Small intestine (tissue), 7 donors: ENCODE results near the gene DDAH1. TPM values are rescaled to one million over a fixed set of nuclear protein-coding genes. Genes with fewer than 3 reads are reported as not detected.
A peak's percentile ranks its signal among the peaks of the same experiment; 100 is the strongest.

Experiments used
- DNase-seq, 2 donors: peaks; one replicate each; pipeline versions ENCODE4 v3.0.0 to v3.0.0-alpha.2; 2013
- FAIRE-seq: peaks from 2 replicates; lab custom pipeline; 2012; peaks lifted over from hg19 to GRCh38; lab: Jason Lieb, UNC
- H3K27ac ChIP-seq, 3 donors: one replicate each; pipeline ENCODE4 v1.5.1; 2013; ENCODE audit warnings: low read length in 2 of 3, mild to moderate bottlenecking in 2 of 3, control low read depth in 1 of 3, inconsistent platforms in 1 of 3, low read depth in 1 of 3, moderate library complexity in 1 of 3
- H3K27me3 ChIP-seq, 3 donors: one replicate each; pipeline ENCODE4 v1.6.1; 2013; ENCODE audit warnings: low read length in 3 of 3, inconsistent platforms in 1 of 3; ENCODE audit not compliant: control insufficient read depth in 3 of 3, insufficient read depth in 3 of 3
- H3K36me3 ChIP-seq, 3 donors: one replicate each; pipeline ENCODE4 v1.6.1; 2013; ENCODE audit warnings: low read length in 3 of 3, inconsistent platforms in 1 of 3, low read depth in 1 of 3, mild to moderate bottlenecking in 1 of 3, moderate library complexity in 1 of 3; ENCODE audit not compliant: control insufficient read depth in 3 of 3, insufficient read depth in 2 of 3
- H3K4me1 ChIP-seq, 3 donors: one replicate each; pipeline ENCODE4 v1.6.1; 2013; ENCODE audit warnings: low read length in 2 of 3, inconsistent platforms in 1 of 3, low read depth in 1 of 3, mild to moderate bottlenecking in 1 of 3, moderate library complexity in 1 of 3; ENCODE audit not compliant: control insufficient read depth in 3 of 3, insufficient read depth in 2 of 3
- H3K4me3 ChIP-seq, 3 donors: one replicate each; pipeline ENCODE4 v1.5.1; 2013; ENCODE audit warnings: low read length in 3 of 3, control low read depth in 1 of 3, inconsistent platforms in 1 of 3, low read depth in 1 of 3, mild to moderate bottlenecking in 1 of 3, moderate library complexity in 1 of 3
- H3K9me3 ChIP-seq, 2 donors: one replicate each; pipeline ENCODE4 v1.6.1; 2013; ENCODE audit warnings: low read depth in 1 of 2, low read length in 1 of 2; ENCODE audit not compliant: control insufficient read depth in 2 of 2, insufficient read depth in 1 of 2
- WGBS, 3 donors: extraction: QIAGEN DNeasy Blood & Tissue Kit; methylation state at CpG; one replicate each; pipeline ENCODE4 v1.1.7; 2013; 5-methylcytosine and 5-hydroxymethylcytosine counted together
- polyA plus RNA-seq, 4 donors: library from polyadenylated mRNA; stranded (reverse) in 3 of 4; unstranded in 1 of 4; fragments of 200-250 nt in 3 of 4; fragments of 120-200 nt in 1 of 4; gene quantifications; one replicate each; pipeline versions ENCODE4 v1.2.1 to v1.2.3, GENCODE V29; 2013
- donor health status: healthy with polysubstance abuse.
- donor health status: control.
- donor health status: control.
- donor health status: Bipolar disorder and iron deficiency.
- donor health status: healthy.

Gene DDAH1
- polyA plus RNA-seq, 4 donors = 21.9 to 130 (median 46.7) TPM

GRCh38 chr1:85297855-85298629 is 166.9 kb downstream of the DDAH1 start:
- DNase-seq (peak; percentile 84 to 88), FAIRE-seq (peak; percentile 44)
- 18 to 23% (median 21%) methylated on average over 11 of the region's 11 CpGs for WGBS, 3 donors
- Histone ChIP-seq H3K4me3 (peak overlapping the region in 1 of 3 donors; percentile 5), H3K27me3 (no peaks in the 10 kb centered on the region), H3K27ac (peak overlapping the region; percentile 52 to 90 (median 58)), H3K4me1 (peaks cover 2 to 20% (median 6%) of the 10 kb centered on the region in 3 donors), H3K36me3 (no peaks in the 10 kb centered on the region), H3K9me3 (no peaks in the 10 kb centered on the region)

- FAIRE-seq (no peak), DNase-seq (no peak)
- H3K9me3 ChIP-seq = no peaks in the 10 kb centered on the region
- no peaks in the 10 kb centered on the region for H3K27me3 ChIP-seq
- H3K4me3 ChIP-seq = peak overlapping the region in 1 of 3 donors; percentile 5
- peak overlapping the region in 2 of 3 donors; percentile 3 to 90 for H3K27ac ChIP-seq
- WGBS, 3 donors = 17 to 24% (median 23%) methylated on average over 1 of the region's 1 CpG
- H3K4me1 ChIP-seq = peaks cover 2 to 20% (median 6%) of the 10 kb centered on the region in 3 donors
- H3K36me3 ChIP-seq = no peaks in the 10 kb centered on the region
Measured at GRCh38 chr1:85297538-85297854, 167.5 kb downstream of the DDAH1 start.

DNA sequence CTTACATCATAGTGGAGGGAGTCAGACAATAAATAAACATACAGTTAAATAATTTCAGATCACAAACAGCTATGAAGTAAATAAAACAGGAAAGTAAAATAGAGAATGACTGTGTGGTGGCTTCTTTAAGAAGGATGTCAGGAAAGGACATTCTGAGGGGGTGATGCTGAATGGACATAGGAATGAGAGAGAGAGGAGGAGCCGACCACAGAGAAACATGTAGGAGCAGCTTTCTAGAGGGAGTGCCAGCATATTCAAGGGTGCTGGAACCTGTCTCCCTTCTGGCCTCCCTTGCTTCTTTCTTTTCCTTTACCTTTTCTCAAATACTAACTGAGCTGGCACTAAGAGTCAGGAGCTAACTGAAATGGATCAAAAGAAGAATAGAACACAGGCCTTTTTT is 168.0 kb downstream of the DDAH1 start:
- H3K36me3 ChIP-seq = no peaks in the 10 kb centered on the region
- H3K4me1 ChIP-seq = peaks cover 2 to 20% (median 6%) of the 10 kb centered on the region in 3 donors
- DNase-seq (no peak), FAIRE-seq (no peak)
- 50 to 69% (median 59%) methylated on average over 1 of the region's 1 CpG for WGBS, 3 donors
- H3K27me3 ChIP-seq = no peaks in the 10 kb centered on the region
- peak overlapping the region in 2 of 3 donors; percentile 5 to 90 for H3K27ac ChIP-seq
- no peak overlapping the region for H3K4me3 ChIP-seq
- H3K9me3 ChIP-seq = no peaks in the 10 kb centered on the region

DNA sequence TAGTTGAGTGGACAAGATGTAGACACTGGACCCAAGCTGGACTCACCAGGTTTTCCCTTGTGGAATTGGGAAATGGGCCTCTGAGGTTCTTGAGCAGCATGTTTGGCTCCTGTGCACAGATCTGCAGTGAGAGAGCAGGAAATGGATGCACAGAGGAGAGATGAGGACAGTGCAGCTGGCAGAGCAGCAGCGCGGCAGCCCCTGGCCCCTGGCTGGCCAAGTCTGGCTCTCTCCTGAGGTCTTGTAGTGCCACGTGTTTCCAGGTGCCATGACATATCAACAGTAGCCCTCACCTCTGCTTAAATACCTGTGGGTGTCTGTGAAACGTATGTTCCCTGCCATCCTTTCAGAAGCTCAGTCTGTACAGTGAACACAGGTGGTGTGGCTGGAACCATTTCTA is 169.3 kb downstream of the DDAH1 start:
- peaks cover 2 to 20% (median 6%) of the 10 kb centered on the region in 3 donors for H3K4me1 ChIP-seq
- H3K36me3 ChIP-seq = no peaks in the 10 kb centered on the region
- no peak overlapping the region for H3K27ac ChIP-seq
- no peaks in the 10 kb centered on the region for H3K9me3 ChIP-seq
- no peaks in the 10 kb centered on the region for H3K27me3 ChIP-seq
- WGBS, 3 donors = 81 to 93% (median 88%) methylated on average over 4 of the region's 4 CpGs
- H3K4me3 ChIP-seq = no peak overlapping the region
- DNase-seq (no peak), FAIRE-seq (no peak)

DNA sequence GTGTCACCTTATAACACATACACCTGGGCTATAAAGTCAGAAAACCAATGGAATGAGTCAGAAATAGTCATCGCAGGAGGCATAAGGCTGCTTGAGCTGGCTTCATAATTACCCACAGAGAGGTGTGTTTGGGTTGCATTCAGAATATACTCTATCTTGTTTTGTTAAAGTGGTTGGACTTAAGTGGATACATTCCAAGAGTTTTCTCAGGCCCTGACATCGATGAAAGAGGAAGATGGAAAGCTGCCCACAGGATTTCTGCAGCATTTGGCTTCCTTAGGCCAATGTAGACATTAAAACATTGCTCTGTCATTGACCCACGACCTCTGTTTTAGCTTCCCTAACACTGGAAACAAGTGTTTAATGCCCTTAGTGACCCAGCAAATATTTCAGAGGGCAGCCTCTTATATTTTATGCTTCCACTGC is 169.9 kb downstream of the DDAH1 start:
- Histone ChIP-seq H3K36me3 (no peaks in the 10 kb centered on the region), H3K27ac (no peak overlapping the region), H3K4me3 (no peak overlapping the region), H3K27me3 (no peaks in the 10 kb centered on the region), H3K9me3 (no peaks in the 10 kb centered on the region), H3K4me1 (peaks cover 2 to 17% (median 6%) of the 10 kb centered on the region in 3 donors)
- DNase-seq = no peak
- no peak for FAIRE-seq
- WGBS, 3 donors = 51 to 60% (median 57%) methylated on average over 3 of the region's 3 CpGs

DNA sequence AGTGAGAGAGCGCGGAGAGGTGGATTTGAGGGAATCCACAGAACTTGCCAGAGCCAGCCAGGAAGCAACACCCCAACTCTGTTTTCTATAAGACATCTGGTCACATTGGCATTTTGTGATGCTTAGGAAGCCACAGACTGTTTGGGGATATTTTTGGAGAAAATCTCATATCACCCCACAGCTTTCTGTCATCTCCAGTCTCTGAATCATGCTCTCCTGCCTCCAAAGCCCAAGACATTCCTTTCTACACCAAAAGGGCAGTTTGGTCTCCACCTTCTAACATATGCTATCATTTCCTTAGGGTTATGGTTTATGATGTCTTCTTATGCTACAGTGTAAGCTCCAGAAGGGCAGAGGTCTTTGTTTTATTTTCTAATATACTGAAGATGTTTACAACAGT is 174.1 kb downstream of the DDAH1 start:
- Histone ChIP-seq H3K27me3 (no peaks in the 10 kb centered on the region), H3K4me3 (no peak overlapping the region), H3K9me3 (no peaks in the 10 kb centered on the region), H3K36me3 (no peaks in the 10 kb centered on the region), H3K4me1 (peaks cover 0 to 2% (median 0%) of the 10 kb centered on the region in 3 donors), H3K27ac (no peak overlapping the region)
- FAIRE-seq (no peak), DNase-seq (no peak)
- WGBS, 3 donors = 97 to 100% (median 97%) methylated on average over 2 of the region's 2 CpGs

- FAIRE-seq = no peak
- Histone ChIP-seq H3K4me1 (no peaks in the 10 kb centered on the region), H3K27ac (no peak overlapping the region), H3K4me3 (no peak overlapping the region), H3K27me3 (no peaks in the 10 kb centered on the region), H3K9me3 (no peaks in the 10 kb centered on the region), H3K36me3 (no peaks in the 10 kb centered on the region)
- 82 to 94% (median 91%) methylated on average over 4 of the region's 4 CpGs for WGBS, 3 donors
- no peak for DNase-seq
Measured at GRCh38 chr1:85289848-85290335, 175.1 kb downstream of the DDAH1 start.

DNA sequence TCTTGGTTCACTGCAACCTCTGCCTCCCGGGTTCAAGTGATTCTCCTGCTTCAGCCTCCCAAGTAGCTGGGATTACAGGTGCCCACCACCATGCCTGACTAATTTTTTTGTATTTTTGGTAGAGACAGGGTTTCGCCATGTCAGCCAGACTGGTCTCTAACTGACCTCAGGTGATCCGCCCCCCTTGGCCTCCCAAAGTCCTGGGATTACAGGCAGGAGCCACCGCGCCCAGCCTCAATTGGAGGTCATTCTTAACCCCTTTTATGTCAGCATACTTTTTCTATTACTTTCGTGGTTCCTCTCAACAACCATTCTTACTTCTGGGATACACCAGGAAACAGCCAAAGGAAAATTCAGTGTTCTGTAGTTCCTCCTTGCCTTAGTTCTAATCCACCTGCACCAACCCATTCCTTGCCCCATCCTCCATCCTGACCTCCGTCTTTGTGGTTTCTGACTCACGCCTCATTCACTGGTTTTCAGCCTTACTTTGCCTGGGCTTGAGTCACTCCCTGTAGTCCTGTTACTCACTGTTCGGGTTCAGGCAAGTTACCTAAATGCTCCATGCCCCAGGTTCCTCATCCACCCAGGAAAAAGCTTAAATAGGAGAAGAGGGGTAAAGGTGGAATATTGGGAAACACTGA is 175.6 kb downstream of the DDAH1 start:
- no peaks in the 10 kb centered on the region for H3K9me3 ChIP-seq
- WGBS, 3 donors = 85 to 86% (median 85%) methylated on average over 9 of the region's 9 CpGs
- no peaks in the 10 kb centered on the region for H3K36me3 ChIP-seq
- H3K4me3 ChIP-seq = no peak overlapping the region
- no peak overlapping the region for H3K27ac ChIP-seq
- H3K27me3 ChIP-seq = no peaks in the 10 kb centered on the region
- FAIRE-seq = no peak
- DNase-seq = peak in 1 of 2 donors; percentile 13
- H3K4me1 ChIP-seq = no peaks in the 10 kb centered on the region
